Osteoblast (primary cell): ENCODE results near the gene SLC4A11. TPM values are rescaled to one million over a fixed set of nuclear protein-coding genes. Genes with fewer than 3 reads are reported as not detected.

Experiments used
- DNase-seq: peaks from one replicate; pipeline ENCODE4 v3.0.0; 2011; ENCODE audit warnings: low spot score, mixed read lengths; ENCODE audit not compliant: insufficient read length; ENCODE audit errors: missing footprints
- H2AFZ ChIP-seq: 2 replicates; pipeline ENCODE4 v1.6.0; 2011; ENCODE audit warnings: mild to moderate bottlenecking, low read length
- H3K27ac ChIP-seq: 2 replicates; pipeline ENCODE4 v1.5.1; 2011; ENCODE audit warnings: mild to moderate bottlenecking, low read depth, low read length, moderate library complexity
- H3K27me3 ChIP-seq: 2 replicates; pipeline ENCODE4 v1.6.0; 2012; ENCODE audit warnings: mild to moderate bottlenecking, control low read depth, inconsistent platforms, low read length, moderate library complexity; ENCODE audit not compliant: insufficient read depth
- H3K36me3 ChIP-seq: 2 replicates; pipeline ENCODE4 v1.5.1; 2011; ENCODE audit warnings: mild to moderate bottlenecking, low read length, control low read depth, moderate library complexity; ENCODE audit not compliant: insufficient read depth
- H3K4me1 ChIP-seq: 2 replicates; pipeline ENCODE4 v1.5.1; 2011; ENCODE audit warnings: mild to moderate bottlenecking, low read length, control low read depth, moderate library complexity; ENCODE audit not compliant: insufficient read depth
- H3K4me2 ChIP-seq: 2 replicates; pipeline ENCODE4 v1.6.0; 2011; ENCODE audit warnings: mild to moderate bottlenecking, low read length; ENCODE audit not compliant: insufficient read depth
- H3K4me3 ChIP-seq: fragments of 200-600 bp; sonication (generic); 3 replicates; pipeline ENCODE4 v1.5.1; 2012; ENCODE audit warnings: mild to moderate bottlenecking, low read length, inconsistent platforms; ENCODE audit not compliant: insufficient read depth
- H3K79me2 ChIP-seq: 2 replicates; pipeline ENCODE4 v1.6.0; 2012; ENCODE audit warnings: mild to moderate bottlenecking, low read length, control low read depth, inconsistent platforms; ENCODE audit not compliant: insufficient read depth
- H3K9me3 ChIP-seq: 2 replicates; pipeline ENCODE4 v1.5.1; 2011; ENCODE audit warnings: low read depth, low read length, control low read depth
- H4K20me1 ChIP-seq: 2 replicates; pipeline ENCODE4 v1.6.0; 2012; ENCODE audit warnings: mild to moderate bottlenecking, low read length, control low read depth; ENCODE audit not compliant: insufficient read depth
- CTCF ChIP-seq: IDR thresholded peaks from 2 replicates; pipeline ENCODE4 v1.5.1; 2011; ENCODE audit warnings: mild to moderate bottlenecking, low read depth, low read length, moderate library complexity; ENCODE audit errors: extremely low read depth
- total RNA-seq: library from RNA; depleted of rRNA; stranded (reverse); fragments of >200 nt; gene quantifications from 2 replicates; pipeline ENCODE4 v1.2.3, GENCODE V29; 2012

The SLC4A11 gene
- total RNA-seq, 1 donor = under 0.01 TPM

DNA sequence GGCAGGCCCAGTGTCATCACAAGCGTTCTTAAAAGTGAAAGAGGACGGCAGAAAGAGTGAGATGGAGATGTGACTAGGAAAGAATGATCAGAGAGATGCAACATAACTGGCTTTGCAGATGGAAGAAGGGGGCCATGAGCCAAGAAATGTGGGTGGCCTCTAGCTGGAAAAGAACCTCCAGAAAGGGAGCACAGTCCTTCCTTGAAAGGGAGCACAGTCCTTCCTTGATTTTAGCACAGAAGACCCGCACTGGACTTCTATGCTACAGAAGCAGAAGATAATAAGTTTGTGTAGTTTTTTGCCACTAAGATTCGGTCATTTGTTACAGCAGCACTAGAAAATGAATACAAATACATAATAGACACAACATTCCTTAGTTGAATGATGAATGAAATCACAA lies 58.7 kb downstream of the SLC4A11 start:
- Histone ChIP-seq H3K36me3 (no peaks in the 10 kb centered on the region), H3K79me2 (no peaks in the 10 kb centered on the region), H3K9me3 (no peaks in the 10 kb centered on the region), H3K4me1 (no peaks in the 10 kb centered on the region), H3K4me3 (no peak overlapping the region), H3K27ac (no peak overlapping the region), H4K20me1 (no peaks in the 10 kb centered on the region), H2AFZ (no peak overlapping the region), H3K4me2 (no peak overlapping the region), H3K27me3 (no peaks in the 10 kb centered on the region)
- DNase-seq = no peak
- TF ChIP-seq CTCF = no peak

GRCh38 chr20:3177746-3178485 lies 61.1 kb downstream of the SLC4A11 start:
- TF ChIP-seq CTCF = no peak
- Histone ChIP-seq H3K36me3 (no peaks in the 10 kb centered on the region), H3K79me2 (no peaks in the 10 kb centered on the region), H2AFZ (no peak overlapping the region), H3K4me3 (no peak overlapping the region), H3K27ac (no peak overlapping the region), H3K9me3 (no peaks in the 10 kb centered on the region), H4K20me1 (no peaks in the 10 kb centered on the region), H3K4me2 (no peak overlapping the region), H3K4me1 (peaks cover 6% of the 10 kb centered on the region), H3K27me3 (no peaks in the 10 kb centered on the region)
- DNase-seq = no peak

Other genes starting within 250 kb of the SLC4A11 start
- 0.29 TPM in 1 of 2 replicates, not detected in the other for gene GNRH2, start 195.6 kb downstream of the SLC4A11 start, total RNA-seq
- gene MRPS26, start 193.1 kb downstream of the SLC4A11 start, total RNA-seq = 20.6 and 21.0 TPM in 2 replicates
- not detected in 2 replicates for gene OXT, start 167.6 kb downstream of the SLC4A11 start, total RNA-seq
- gene AVP, start 154.5 kb downstream of the SLC4A11 start, total RNA-seq = not detected in 2 replicates
- gene FASTKD5, start 79.3 kb downstream of the SLC4A11 start, total RNA-seq = 8.3 and 9.4 TPM in 2 replicates
- 4.1 and 4.3 TPM in 2 replicates for gene UBOX5, start 79.3 kb downstream of the SLC4A11 start, total RNA-seq
- 2.4 and 3.6 TPM in 2 replicates for gene LZTS3, start 65.6 kb downstream of the SLC4A11 start, total RNA-seq
- gene DDRGK1, start 34.5 kb downstream of the SLC4A11 start, total RNA-seq = 25.9 and 26.8 TPM in 2 replicates
- 29.8 and 34.0 TPM in 2 replicates for gene ITPA, start 29.7 kb downstream of the SLC4A11 start, total RNA-seq
- 10.6 and 11.2 TPM in 2 replicates for gene DNAAF9, start 168.5 kb upstream of the SLC4A11 start, total RNA-seq
- 43.3 and 48.1 TPM in 2 replicates for gene ATRN, start 231.8 kb upstream of the SLC4A11 start, total RNA-seq